A549 (cell line): Measurements from ENCODE around the gene CRELD1. TPM values are rescaled to one million over a fixed set of nuclear protein-coding genes. Genes with fewer than 3 reads are reported as not detected.

Experiments
- ATAC-seq, 2 experiments: fragments of 200-7000 bp in 1 of 2; fragments of >200 bp in 1 of 2; cut with Nextera tagmentation in 1 of 2; cut with Tn5 transposase in 1 of 2; 3 replicates each; pipeline versions ENCODE4 v1.8.0 to v1.9.1; 2018 to 2020; ENCODE audit warnings: mild to moderate bottlenecking in 1 of 2, moderate library complexity in 1 of 2
- CTCF ChIA-PET: fragments of 300-600 bp; sonication (Branson Sonifier 250); formaldehyde crosslinking; extraction: SDS; loops from one replicate; lab custom pipeline; 2021; ENCODE audit warnings: antibody characterized with exemption, inconsistent platforms; lab: Yijun Ruan, JAX
- POLR2A ChIA-PET: fragments of 350-600 bp; formaldehyde crosslinking; extraction: SDS; loops from one replicate; lab custom pipeline; 2021; ENCODE audit warnings: antibody characterized with exemption, inconsistent platforms; lab: Yijun Ruan, JAX
- DNase-seq, 2 experiments: peaks; one replicate each; pipeline versions ENCODE4 v3.0.0 to v3.0.0-alpha.2; 2011 to 2016; ENCODE audit warnings: low read depth in 1 of 2, low spot score in 1 of 2
- FAIRE-seq: peaks from 2 replicates; lab custom pipeline; 2011; peaks lifted over from hg19 to GRCh38; lab: Jason Lieb, UNC
- H3K27ac ChIP-seq, 2 experiments: fragments of >200 bp; sonication (Bioruptor Twin); formaldehyde crosslinking; 3 replicates each; pipeline ENCODE4 v1.5.1; 2016 to 2017
- H3K4me1 ChIP-seq: fragments of >200 bp; sonication (Bioruptor Twin); formaldehyde crosslinking; 3 replicates; pipeline ENCODE4 v1.6.1; 2016
- H3K4me2 ChIP-seq: fragments of >200 bp; sonication (Bioruptor Twin); formaldehyde crosslinking; 3 replicates; pipeline ENCODE4 v1.6.1; 2016
- H3K4me3 ChIP-seq: fragments of >200 bp; sonication (Bioruptor Twin); formaldehyde crosslinking; 3 replicates; pipeline ENCODE4 v1.5.1; 2016
- H3K9me3 ChIP-seq: fragments of >200 bp; sonication (Bioruptor Twin); formaldehyde crosslinking; 3 replicates; pipeline ENCODE4 v1.6.1; 2016
- CBX2 ChIP-seq: fragments of 200-600 bp; sonication (generic); IDR thresholded peaks from 2 replicates; pipeline ENCODE4 v1.6.1; 2016; ENCODE audit warnings: low read depth, mild to moderate bottlenecking, borderline replicate concordance
- CHD4 ChIP-seq: fragments of 200-600 bp; sonication (generic); IDR thresholded peaks from 2 replicates; pipeline ENCODE4 v1.6.1; 2016; ENCODE audit warnings: antibody characterized with exemption, mild to moderate bottlenecking, borderline replicate concordance
- HEYL ChIP-seq: fragments of 250-450 bp; sonication (Bioruptor Pico); IDR thresholded peaks from 2 replicates; pipeline ENCODE4 v1.8.0; 2021; ENCODE audit warnings: mild to moderate bottlenecking, moderate library complexity
- HOXB13 ChIP-seq: fragments of 250-450 bp; sonication (Bioruptor Pico); IDR thresholded peaks from 2 replicates; pipeline ENCODE4 v1.5.0; 2020; ENCODE audit warnings: low read depth, mild to moderate bottlenecking, moderate library complexity
- HOXB5 ChIP-seq: fragments of 250-450 bp; sonication (Bioruptor Pico); IDR thresholded peaks from 2 replicates; pipeline ENCODE4 v1.5.0; 2020; ENCODE audit warnings: mild to moderate bottlenecking, moderate library complexity
- JUN ChIP-seq, 2 experiments: fragments of >200 bp; sonication (Bioruptor Twin); formaldehyde crosslinking; IDR thresholded peaks; 2 replicates in 1 of 2; 3 replicates in 1 of 2; pipeline ENCODE4 v1.6.1; 2016 to 2017
- JUNB ChIP-seq: fragments of >200 bp; sonication (Bioruptor Twin); formaldehyde crosslinking; IDR thresholded peaks from 2 replicates; pipeline ENCODE4 v1.6.1; 2016
- KDM1A ChIP-seq: fragments of 200-600 bp; sonication (generic); IDR thresholded peaks from 2 replicates; pipeline ENCODE4 v1.6.1; 2016; ENCODE audit warnings: low read depth, mild to moderate bottlenecking
- KDM5A ChIP-seq: fragments of 200-600 bp; sonication (generic); IDR thresholded peaks from 2 replicates; pipeline ENCODE4 v1.6.1; 2016; ENCODE audit warnings: antibody characterized with exemption, mild to moderate bottlenecking
- POLR2A ChIP-seq: IDR thresholded peaks from 2 replicates; pipeline ENCODE4 v1.6.1; 2012; ENCODE audit warnings: mild to moderate bottlenecking, low read length
- RAD21 ChIP-seq, 2 experiments: fragments of >200 bp in 1 of 2; sonication (Bioruptor Twin) in 1 of 2; formaldehyde crosslinking in 1 of 2; IDR thresholded peaks in 1 of 2; conservative IDR thresholded peaks in 1 of 2; 2 replicates in 1 of 2; 3 replicates in 1 of 2; pipeline ENCODE4 v1.6.1; 2012 to 2018; ENCODE audit warnings: inconsistent platforms in 1 of 2
- RARB ChIP-seq: fragments of 250-450 bp; sonication (Bioruptor Pico); IDR thresholded peaks from 2 replicates; pipeline ENCODE4 v1.8.0; 2021; ENCODE audit warnings: mild to moderate bottlenecking, moderate library complexity
- SREBF2 ChIP-seq: fragments of 450-650 bp; IDR thresholded peaks from 2 replicates; pipeline ENCODE4 v1.6.1; 2014; ENCODE audit warnings: mild to moderate bottlenecking, moderate library complexity
- ZFP36 ChIP-seq: fragments of 450-650 bp; IDR thresholded peaks from 2 replicates; pipeline ENCODE4 v1.6.1; 2014; ENCODE audit warnings: borderline replicate concordance; ENCODE audit not compliant: partially characterized antibody
- WGBS: methylation state at CpG from one replicate; pipeline ENCODE4 v1.1.6; 2017; ENCODE audit errors: missing lambda C conversion rate; 5-methylcytosine and 5-hydroxymethylcytosine counted together
- polyA plus RNA-seq, 4 experiments: library from polyadenylated mRNA; depleted of rRNA in 3 of 4; stranded (reverse); fragments of >200 nt; fragmentation: RNase III in 1 of 4; extraction: RNeasy Plus Mini Kit Qiagen cat#74134 plus additional on column Dnase treatment in 1 of 4; gene quantifications; 2 replicates in 3 of 4; 3 replicates in 1 of 4; pipeline ENCODE4 v1.2.3, GENCODE V29; 2011 to 2017
- TF ChIP-seq, protein P1 (sequence below): IDR thresholded peaks from 2 replicates; pipeline ENCODE4 v1.6.1; 2012; ENCODE audit warnings: low read depth, borderline replicate concordance
- TF ChIP-seq, protein P2 (sequence below): fragments of >200 bp; sonication (Bioruptor Twin); formaldehyde crosslinking; IDR thresholded peaks from 3 replicates; pipeline ENCODE4 v1.6.1; 2016
- TF ChIP-seq, protein P3 (sequence below): fragments of 150-350 bp; IDR thresholded peaks from 2 replicates; pipeline ENCODE4 v1.6.1; 2014; ENCODE audit warnings: low read depth, mild to moderate bottlenecking, low read length
- TF ChIP-seq, protein P4 (sequence below): fragments of 250-450 bp; sonication (Bioruptor Pico); IDR thresholded peaks from 2 replicates; pipeline ENCODE4 v1.5.0; 2020; ENCODE audit warnings: low read depth, mild to moderate bottlenecking, moderate library complexity
- TF ChIP-seq, protein P5 (sequence below): fragments of >200 bp; sonication (Bioruptor Twin); formaldehyde crosslinking; IDR thresholded peaks from 3 replicates; pipeline ENCODE4 v1.5.1; 2016
- TF ChIP-seq, protein P6 (sequence below): fragments of 200-600 bp; sonication (generic); IDR thresholded peaks from 2 replicates; pipeline ENCODE4 v1.6.1; 2016; ENCODE audit warnings: antibody characterized with exemption, mild to moderate bottlenecking, moderate library complexity

Gene CRELD1
- polyA plus RNA-seq, 2 of the 4 experiments (the other 2 are of a cell fraction) = 11.1 to 13.9 TPM

DNA sequence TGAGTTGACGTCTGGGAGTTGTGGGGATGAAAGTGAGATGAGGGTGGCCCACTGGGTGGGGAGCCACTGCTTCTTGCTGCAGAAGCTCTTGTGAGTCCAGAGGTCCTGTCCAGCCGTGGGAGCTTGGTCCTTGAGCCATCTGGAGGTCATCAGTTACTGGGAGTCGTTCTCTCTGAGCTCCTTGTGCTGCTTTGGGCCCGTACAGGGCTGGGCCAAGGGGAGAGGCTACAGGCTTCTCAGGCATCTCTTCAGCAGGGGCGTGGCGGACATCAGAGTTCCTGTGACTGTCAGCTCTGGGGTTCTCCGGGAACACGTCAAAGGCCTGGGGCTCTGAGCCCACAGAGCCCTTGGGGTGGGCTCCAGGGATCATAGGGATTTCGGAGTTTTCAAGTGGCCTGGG is 16.0 kb downstream of the CRELD1 start:
- no peaks in the 10 kb centered on the region for H3K9me3 ChIP-seq
- ATAC-seq (no peak), FAIRE-seq (no peak), DNase-seq (no peak)
- no peak overlapping the region for H3K4me3 ChIP-seq
- TF ChIP-seq, protein P1, sequence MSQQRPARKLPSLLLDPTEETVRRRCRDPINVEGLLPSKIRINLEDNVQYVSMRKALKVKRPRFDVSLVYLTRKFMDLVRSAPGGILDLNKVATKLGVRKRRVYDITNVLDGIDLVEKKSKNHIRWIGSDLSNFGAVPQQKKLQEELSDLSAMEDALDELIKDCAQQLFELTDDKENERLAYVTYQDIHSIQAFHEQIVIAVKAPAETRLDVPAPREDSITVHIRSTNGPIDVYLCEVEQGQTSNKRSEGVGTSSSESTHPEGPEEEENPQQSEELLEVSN = no peak
- TF ChIP-seq JUN (IDR thresholded peaks at IDR 0.05) (no peak), ZFP36 (no peak), HOXB13 (CRISPR knock-in tag) (no peak), CHD4 (no peak), JUNB (no peak), HEYL (no peak), RARB (CRISPR knock-in tag) (no peak)
- TF ChIP-seq, protein P2, sequence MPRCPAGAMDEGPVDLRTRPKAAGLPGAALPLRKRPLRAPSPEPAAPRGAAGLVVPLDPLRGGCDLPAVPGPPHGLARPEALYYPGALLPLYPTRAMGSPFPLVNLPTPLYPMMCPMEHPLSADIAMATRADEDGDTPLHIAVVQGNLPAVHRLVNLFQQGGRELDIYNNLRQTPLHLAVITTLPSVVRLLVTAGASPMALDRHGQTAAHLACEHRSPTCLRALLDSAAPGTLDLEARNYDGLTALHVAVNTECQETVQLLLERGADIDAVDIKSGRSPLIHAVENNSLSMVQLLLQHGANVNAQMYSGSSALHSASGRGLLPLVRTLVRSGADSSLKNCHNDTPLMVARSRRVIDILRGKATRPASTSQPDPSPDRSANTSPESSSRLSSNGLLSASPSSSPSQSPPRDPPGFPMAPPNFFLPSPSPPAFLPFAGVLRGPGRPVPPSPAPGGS = no peak
- TF ChIP-seq, protein P3, sequence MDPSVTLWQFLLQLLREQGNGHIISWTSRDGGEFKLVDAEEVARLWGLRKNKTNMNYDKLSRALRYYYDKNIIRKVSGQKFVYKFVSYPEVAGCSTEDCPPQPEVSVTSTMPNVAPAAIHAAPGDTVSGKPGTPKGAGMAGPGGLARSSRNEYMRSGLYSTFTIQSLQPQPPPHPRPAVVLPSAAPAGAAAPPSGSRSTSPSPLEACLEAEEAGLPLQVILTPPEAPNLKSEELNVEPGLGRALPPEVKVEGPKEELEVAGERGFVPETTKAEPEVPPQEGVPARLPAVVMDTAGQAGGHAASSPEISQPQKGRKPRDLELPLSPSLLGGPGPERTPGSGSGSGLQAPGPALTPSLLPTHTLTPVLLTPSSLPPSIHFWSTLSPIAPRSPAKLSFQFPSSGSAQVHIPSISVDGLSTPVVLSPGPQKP = no peak
- TF ChIP-seq, protein P4, sequence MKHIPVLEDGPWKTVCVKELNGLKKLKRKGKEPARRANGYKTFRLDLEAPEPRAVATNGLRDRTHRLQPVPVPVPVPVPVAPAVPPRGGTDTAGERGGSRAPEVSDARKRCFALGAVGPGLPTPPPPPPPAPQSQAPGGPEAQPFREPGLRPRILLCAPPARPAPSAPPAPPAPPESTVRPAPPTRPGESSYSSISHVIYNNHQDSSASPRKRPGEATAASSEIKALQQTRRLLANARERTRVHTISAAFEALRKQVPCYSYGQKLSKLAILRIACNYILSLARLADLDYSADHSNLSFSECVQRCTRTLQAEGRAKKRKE (CRISPR knock-in tag) = no peak
- WGBS = 83% methylated on average over 8 of the region's 9 CpGs
- POLR2A ChIA-PET = no interaction called here
- H3K27ac ChIP-seq = no peak overlapping the region
- CTCF ChIA-PET = interaction anchor here (0.6 to 5.2 kb wide), 5 partner anchors 17 to 294 kb away, joined by 3 to 146 read pairs (median 3); partner anchors contain the start of gene CRELD1
- H3K4me2 ChIP-seq = no peak overlapping the region
- H3K4me1 ChIP-seq = peaks cover 15% of the 10 kb centered on the region; the same call in 2 of the 3 replicates

DNA sequence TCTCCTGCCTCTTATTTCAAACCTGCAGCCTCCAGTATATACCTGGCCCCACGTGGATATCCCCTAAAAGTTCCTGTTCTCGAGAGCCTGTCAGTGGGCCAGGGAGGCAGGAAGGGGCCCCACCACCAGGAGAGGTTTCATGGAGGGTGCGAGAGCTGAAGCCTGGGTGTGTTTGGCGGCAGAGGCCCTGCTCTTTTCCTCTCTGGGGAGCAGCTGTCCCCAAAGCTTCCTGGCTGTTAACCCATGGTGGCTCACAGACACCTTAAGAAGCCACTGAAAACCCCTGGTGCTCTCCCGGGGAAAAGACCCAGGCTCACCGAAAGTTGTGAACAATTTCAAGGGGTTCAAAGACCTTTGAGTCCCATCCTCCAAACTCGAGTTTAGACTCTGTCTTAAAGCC is 17.5 kb downstream of the CRELD1 start:
- Histone ChIP-seq H3K4me1 (peaks cover 22% of the 10 kb centered on the region), H3K4me2 (no peak overlapping the region), H3K4me3 (no peak overlapping the region)
- 70% methylated on average over 7 of the region's 7 CpGs for WGBS
- FAIRE-seq (no peak), DNase-seq (no peak)
- TF ChIP-seq CBX2 (no peak), POLR2A (no peak), SREBF2 (no peak), KDM5A (no peak)
- TF ChIP-seq, protein P5, sequence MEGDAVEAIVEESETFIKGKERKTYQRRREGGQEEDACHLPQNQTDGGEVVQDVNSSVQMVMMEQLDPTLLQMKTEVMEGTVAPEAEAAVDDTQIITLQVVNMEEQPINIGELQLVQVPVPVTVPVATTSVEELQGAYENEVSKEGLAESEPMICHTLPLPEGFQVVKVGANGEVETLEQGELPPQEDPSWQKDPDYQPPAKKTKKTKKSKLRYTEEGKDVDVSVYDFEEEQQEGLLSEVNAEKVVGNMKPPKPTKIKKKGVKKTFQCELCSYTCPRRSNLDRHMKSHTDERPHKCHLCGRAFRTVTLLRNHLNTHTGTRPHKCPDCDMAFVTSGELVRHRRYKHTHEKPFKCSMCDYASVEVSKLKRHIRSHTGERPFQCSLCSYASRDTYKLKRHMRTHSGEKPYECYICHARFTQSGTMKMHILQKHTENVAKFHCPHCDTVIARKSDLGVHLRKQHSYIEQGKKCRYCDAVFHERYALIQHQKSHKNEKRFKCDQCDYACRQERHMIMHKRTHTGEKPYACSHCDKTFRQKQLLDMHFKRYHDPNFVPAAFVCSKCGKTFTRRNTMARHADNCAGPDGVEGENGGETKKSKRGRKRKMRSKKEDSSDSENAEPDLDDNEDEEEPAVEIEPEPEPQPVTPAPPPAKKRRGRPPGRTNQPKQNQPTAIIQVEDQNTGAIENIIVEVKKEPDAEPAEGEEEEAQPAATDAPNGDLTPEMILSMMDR = no peak
- TF ChIP-seq, all 56 proteins: peak for 0
- POLR2A ChIA-PET = no interaction called here
- CTCF ChIA-PET = interaction anchor here (0.8 to 2.0 kb wide), 2 partner anchors 17 to 235 kb away, joined by 4 to 11 read pairs; partner anchors contain the start of gene CRELD1
- Histone ChIP-seq H3K27ac (no peak overlapping the region), H3K9me3 (no peaks in the 10 kb centered on the region)
- no peak for ATAC-seq

DNA sequence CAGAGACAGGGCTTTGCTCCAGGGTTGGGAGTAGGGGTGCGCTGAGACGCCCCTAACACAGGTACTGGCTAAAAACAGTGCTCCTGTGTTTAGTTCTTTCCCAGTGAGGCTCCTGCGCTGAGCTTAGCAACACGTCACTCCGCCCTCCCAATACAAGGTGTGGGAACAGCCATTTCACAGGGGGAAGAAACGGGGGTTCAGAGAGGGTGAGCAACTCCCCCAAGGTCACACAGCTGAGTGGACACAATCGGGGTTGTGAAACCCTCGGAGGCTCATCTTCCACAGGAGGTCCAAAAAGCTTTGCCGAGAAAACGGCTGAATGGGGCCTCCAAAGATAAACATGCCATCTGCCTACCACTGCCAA is 17.9 kb downstream of the CRELD1 start:
- H3K4me2 ChIP-seq = peak overlapping the region; percentile 67
- TF ChIP-seq ZFP36 (peak; percentile 87), KDM1A (peak; percentile 74; the same call in 1 of the 2 replicates), RAD21 (conservative IDR thresholded peaks at IDR 0.05 in 1 of 2, IDR thresholded peaks at IDR 0.05 in 1 of 2) (no peak), HOXB5 (CRISPR knock-in tag) (no peak)
- TF ChIP-seq, protein P6, sequence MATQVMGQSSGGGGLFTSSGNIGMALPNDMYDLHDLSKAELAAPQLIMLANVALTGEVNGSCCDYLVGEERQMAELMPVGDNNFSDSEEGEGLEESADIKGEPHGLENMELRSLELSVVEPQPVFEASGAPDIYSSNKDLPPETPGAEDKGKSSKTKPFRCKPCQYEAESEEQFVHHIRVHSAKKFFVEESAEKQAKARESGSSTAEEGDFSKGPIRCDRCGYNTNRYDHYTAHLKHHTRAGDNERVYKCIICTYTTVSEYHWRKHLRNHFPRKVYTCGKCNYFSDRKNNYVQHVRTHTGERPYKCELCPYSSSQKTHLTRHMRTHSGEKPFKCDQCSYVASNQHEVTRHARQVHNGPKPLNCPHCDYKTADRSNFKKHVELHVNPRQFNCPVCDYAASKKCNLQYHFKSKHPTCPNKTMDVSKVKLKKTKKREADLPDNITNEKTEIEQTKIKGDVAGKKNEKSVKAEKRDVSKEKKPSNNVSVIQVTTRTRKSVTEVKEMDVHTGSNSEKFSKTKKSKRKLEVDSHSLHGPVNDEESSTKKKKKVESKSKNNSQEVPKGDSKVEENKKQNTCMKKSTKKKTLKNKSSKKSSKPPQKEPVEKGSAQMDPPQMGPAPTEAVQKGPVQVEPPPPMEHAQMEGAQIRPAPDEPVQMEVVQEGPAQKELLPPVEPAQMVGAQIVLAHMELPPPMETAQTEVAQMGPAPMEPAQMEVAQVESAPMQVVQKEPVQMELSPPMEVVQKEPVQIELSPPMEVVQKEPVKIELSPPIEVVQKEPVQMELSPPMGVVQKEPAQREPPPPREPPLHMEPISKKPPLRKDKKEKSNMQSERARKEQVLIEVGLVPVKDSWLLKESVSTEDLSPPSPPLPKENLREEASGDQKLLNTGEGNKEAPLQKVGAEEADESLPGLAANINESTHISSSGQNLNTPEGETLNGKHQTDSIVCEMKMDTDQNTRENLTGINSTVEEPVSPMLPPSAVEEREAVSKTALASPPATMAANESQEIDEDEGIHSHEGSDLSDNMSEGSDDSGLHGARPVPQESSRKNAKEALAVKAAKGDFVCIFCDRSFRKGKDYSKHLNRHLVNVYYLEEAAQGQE = no peak
- 60% methylated on average over 10 of the region's 10 CpGs for WGBS
- H3K4me1 ChIP-seq = peaks cover 23% of the 10 kb centered on the region
- H3K27ac ChIP-seq = peak overlapping the region in 1 of 2 experiments; percentile 82; a peak in 3 of 6 replicates
- FAIRE-seq (no peak), ATAC-seq (no peak), DNase-seq (no peak)
- CTCF ChIA-PET = interaction anchor here (0.8 to 2.0 kb wide), 4 partner anchors 15 to 236 kb away, joined by 3 to 11 read pairs (median 4); partner anchors contain the start of gene CRELD1
- H3K4me3 ChIP-seq = peak overlapping the region; percentile 42
- H3K9me3 ChIP-seq = no peaks in the 10 kb centered on the region
- POLR2A ChIA-PET = interaction anchor here (0.9 kb wide), 1 partner anchor 18 kb away, joined by 3 read pairs; the partner anchor contains the start of gene CRELD1
